ENCODE measurements around the gene INPP1.

Gene INPP1

DNA sequence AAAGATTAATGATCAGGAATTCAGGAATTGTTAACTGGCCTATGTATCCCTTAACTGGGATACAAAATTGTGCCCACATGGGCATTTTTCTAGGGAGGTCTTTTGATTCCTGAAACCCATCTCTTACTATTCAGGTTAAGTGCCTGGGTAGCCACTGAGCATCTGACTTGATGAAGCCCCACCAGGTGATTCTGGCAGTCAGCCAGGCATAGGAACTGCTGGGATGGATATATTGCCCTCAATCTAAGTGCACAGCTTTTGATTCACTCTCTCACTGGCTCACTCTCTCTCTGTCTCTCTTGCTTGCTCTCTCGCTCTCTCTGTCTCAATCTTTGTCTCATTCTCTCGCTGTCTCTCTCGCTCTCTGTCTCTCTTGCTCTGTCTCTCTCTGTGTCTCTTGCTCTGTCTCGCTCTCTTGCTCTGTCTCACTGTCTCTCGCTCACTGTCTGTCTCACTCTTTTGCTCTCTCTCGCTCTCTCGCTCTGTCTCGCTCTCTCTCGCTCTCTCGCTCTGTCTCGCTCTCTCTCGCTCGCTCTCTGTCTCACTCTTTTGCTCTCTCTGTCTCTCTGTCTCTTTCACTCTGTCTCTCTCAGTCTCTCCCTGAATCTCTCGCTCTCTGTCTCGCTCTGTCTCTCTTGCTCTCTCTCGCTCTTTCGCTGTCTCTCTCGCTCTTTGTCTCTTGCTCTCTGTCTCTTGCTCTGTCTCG lies 22.3 kb downstream of the INPP1 start:
- no peak for DNase-seq

- no peak for DNase-seq
Measured at GRCh38 chr2:190366248-190366753, 22.9 kb downstream of the INPP1 start.

GRCh38 chr2:190367091-190367490 lies 23.7 kb downstream of the INPP1 start:
- DNase-seq = no peak

DNA sequence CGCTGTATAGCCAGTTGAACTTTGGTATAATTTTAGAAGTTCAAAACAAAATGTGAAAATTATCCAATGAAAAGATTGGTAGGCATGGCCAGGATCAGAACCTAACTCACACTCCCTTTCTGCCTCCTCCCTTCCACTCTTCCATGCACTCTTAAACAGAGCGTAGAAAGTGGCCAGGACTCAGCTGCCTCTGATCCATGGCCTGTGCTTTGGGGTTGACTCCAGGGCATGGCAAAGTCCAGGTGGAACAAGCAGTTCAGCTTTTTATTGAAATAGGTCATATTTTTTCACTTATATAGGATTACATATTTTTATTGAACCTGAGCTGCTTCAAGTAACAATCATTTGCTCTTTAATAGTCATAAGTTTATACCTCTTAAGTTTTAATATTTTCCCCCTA lies 26.2 kb downstream of the INPP1 start:
- DNase-seq = no peak

DNA sequence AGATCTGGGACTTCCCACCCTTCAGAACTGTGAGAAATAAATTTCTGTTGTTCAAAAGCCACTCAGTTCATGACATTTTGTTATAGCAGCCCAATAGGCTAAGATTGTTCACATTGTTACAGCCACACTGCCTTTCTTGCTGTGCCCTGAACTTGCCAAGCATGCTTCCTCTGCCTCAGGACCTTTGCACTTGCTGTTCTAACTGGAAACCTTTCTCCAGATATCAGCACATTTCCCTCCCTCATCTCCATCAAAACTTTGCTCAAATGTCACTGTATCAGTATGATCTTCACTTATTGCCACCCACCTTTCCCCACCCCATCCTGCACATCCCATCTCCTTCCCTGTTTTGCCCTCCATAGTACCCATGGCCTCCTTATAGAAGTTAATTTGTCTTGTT lies 32.7 kb downstream of the INPP1 start:
- DNase-seq = no peak

DNA sequence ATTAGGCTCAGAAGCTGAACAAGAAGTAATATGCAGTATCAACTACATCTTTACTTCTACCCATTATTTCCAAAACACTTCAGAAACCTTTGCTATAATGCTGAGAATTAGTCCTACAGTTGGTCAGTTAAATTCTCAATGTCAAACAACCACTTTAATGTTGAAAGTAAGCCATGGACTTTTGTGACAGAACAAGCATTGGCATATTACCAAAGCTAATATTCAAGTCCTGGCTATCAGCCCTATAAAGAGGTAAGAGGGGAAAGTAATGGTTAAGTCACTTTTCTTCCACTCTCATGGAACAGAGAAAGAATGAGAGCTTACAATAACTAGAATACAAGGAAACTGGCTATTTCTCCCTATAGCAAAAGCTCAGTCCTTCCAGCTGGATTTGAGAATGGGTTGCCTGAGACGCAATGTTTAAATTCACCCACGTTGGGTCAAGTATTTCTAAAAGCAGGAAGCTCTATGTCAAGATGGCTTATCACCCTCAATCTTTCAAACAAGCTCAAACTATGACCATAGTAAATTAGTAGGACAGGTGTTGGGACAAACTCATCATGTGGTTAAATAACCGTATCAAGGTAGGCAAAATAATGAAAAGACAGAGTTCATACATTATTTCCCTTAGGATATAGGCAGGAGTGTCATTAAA lies 33.3 kb downstream of the INPP1 start:
- DNase-seq = no peak

GRCh38 chr2:190378880-190379237 lies 35.5 kb downstream of the INPP1 start:
- no peak for DNase-seq

- no peak for DNase-seq
Measured at GRCh38 chr2:190379249-190379964, 36.0 kb downstream of the INPP1 start.

GRCh38 chr2:190380962-190381412 lies 37.6 kb downstream of the INPP1 start:
- DNase-seq = no peak

- DNase-seq = no peak
Measured at GRCh38 chr2:190382851-190383250, 39.5 kb downstream of the INPP1 start.

DNA sequence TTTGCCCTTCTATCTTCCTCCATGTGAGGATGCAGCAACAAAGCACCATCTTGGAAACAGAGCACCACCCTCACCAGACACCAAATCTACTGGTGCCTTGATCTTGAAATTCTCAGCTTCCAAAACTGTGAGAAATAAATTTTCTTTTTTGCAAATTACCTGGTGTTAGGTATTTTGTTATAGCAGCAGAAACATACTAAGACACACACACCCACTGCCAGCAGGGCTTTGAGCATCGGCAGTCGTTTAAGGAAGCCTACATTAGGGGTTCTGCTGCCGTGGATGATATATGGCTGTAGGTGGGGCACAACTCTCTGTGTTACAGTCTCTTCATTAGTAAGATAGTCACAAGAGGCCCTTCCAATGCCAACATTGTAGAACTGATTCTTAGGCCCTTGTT lies 44.0 kb downstream of the INPP1 start:
- DNase-seq = no peak

DNA sequence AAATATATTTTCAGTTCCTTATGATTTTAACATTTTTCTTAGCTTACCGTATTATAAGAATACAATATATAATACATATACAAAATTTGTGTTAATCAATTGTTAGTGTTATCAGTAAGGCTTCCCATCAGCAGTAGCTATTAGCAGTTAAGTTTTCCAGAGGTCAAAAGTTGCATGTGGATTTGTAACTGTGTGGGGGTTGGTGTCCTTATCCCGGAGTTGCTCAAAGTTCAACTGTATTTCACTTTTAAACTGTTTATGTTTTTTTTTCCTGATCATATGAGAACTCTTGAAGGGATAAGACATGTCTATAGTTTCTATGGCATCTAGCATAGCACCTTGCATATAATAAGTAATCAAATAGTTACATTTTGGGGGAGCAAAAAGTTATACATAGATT lies 52.9 kb downstream of the INPP1 start:
- DNase-seq = no peak

- DNase-seq = no peak
Measured at GRCh38 chr2:190402986-190403603, 59.7 kb downstream of the INPP1 start.

GRCh38 chr2:190404487-190404886 lies 61.1 kb downstream of the INPP1 start:
- no peak for DNase-seq

DNA sequence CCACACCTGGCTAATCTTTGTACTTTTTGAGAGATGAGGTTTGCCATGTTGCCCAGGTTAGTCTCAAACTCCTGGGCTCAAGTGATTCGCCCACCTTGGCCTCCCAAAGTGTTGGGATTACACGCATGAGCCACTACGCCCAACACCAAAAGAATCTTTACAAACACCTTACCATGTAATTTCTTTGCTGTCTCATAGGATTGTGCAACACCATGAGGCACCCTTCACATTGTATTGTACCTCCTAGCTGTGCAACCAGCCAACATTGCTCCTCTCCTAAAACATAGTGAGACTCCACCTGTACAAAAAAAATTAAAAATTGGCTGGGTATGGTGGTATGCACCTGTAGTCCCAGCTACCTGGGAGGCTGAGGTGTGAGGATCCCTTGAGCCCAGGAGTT lies 61.7 kb downstream of the INPP1 start:
- no peak for DNase-seq

- no peak for DNase-seq
Measured at GRCh38 chr2:190405995-190406394, 62.6 kb downstream of the INPP1 start.

- no peak for DNase-seq
Measured at GRCh38 chr2:190406805-190407204, 63.4 kb downstream of the INPP1 start.

- DNase-seq = no peak
Measured at GRCh38 chr2:190407246-190407661, 63.9 kb downstream of the INPP1 start.

DNA sequence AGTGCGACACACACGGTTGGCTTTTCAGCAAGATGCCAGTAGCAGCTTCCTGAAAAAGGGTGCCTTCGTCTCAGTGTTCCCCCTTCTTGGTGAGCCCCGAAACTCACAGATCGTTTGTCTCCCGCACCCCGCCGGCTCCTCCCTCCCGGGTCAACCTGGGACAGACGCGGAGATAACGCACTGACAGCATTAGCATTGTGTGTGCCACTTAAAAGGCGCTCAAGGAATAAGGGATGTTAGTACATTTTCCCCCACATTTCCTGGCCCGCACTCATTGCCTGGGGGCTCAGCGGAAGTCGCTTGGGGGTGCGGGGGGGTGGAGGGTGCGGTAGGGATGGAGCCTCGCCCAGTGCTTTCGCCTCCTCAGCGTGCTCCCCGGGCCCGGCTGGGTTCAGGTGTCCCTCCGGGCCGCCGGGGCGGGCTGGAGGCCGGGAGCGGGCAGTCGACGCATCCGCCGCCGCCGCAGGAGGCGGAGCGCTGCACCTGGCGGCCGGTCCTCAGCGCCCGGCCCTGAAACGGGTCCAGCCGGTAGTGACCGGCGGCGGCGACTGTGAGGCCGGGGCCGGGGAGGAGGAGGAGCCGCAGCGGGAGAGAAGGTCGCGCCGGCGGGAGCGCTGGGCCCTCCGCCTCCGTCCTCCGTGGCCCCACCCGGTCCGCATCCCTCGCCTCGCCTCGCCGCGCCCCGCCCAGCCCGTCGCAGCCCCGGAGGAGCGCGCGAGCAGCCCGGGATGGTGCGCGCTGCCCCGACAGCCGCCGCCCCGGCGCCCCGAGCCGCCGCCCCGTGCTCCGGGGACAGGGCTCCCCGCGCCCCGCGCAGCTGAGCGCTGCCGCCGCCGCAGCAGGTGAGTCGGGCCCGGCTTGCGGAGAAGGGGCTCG lies 64.5 kb downstream of the INPP1 start, which contains the start of gene MFSD6:
Gene MFSD6 (plus strand): TSS at position 694 of the 876 bp plus-strand sequence. CDS start 27,675 bp downstream, outside the sequence.
- no peak for DNase-seq

DNA sequence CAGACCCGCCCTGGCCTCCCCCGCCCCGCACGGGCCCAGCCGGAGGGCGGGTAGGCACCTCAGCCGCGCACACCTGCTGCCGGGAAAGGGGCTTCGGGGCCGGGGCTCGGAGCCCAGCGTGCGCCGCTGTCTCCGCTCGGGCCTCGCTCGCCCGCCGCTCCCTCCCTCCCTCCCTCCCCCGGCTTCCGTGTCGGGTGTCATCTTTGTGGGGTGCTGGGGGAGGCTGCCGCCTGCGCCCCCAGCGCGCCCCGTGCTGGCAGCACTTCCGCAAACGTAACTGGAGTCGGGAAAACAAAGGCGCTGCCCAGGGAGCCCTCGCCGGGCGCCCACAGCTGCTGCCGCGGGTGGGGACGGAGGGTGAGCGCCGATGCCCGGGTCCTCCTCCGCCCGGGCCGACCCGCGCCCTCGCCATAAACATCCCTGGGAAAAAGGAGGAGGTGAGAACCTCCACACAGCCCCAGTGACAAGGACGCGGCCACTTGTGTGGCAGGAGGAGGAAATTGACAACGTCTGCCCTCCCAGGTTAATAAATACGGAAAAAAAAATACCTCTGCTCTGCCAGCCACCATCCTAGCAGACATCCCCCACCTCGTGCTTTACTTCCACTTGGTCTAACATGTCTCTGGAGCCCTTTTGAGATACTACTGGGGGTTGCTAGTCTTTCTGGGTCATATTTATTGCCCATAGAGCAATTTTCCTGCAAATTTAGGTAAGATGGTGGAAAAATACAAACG lies 65.3 kb downstream of the INPP1 start:
- DNase-seq = no peak

DNA sequence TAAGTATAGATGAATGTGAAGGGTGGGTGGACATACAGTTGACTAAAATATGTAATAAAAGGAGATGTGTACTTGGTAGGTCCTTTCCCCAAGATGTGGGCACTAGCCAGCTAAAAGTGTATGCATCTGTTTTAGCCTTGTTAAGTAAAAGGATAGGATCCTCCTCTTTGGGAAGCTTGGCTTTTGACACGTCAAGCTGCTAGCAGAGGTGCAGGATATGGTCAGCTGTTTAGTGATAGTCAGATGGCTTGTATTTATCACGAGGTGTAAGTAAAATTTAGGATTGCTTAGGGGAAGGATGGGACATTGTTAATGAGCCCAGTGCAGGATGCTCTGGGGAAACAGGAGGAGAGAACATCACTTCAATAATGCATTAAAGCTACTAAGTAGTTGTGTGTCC lies 66.2 kb downstream of the INPP1 start:
- DNase-seq = no peak

DNA sequence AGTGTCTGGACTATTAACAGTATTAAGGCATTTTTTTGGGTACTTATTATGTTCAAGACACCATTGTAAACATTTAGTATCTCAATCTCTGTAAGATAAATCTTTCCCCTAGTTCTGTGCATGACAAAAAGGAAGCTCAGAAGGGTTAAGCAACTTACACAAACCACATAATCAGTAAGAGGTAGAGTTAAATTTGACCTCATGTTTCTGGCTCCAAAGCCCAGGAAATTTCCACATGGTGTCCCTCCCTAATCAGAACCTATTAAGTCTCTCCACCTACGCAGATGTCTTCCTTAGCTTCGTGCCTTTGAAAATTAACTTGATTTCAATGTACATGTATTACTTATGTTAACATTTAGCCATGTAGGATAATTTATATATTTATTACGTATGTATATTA lies 66.8 kb downstream of the INPP1 start:
- DNase-seq = no peak

All from amniotic stem cell (primary cell).